GM13976 (cell line): ENCODE measurements around the gene IMMP2L.

Experiments used
- DNase-seq: peaks from one replicate; pipeline ENCODE4 v3.0.0; 2012; ENCODE audit warnings: low spot score
- in situ Hi-C: fragments of 300-500 bp; cut with MboI; formaldehyde crosslinking; loops from one replicate; pipeline ENCODE4 v1.12.0; 2022; ENCODE audit warnings: low sequenced_read_pairs, mixed read lengths, inconsistent platforms; ENCODE audit not compliant: unreplicated experiment
- TF ChIP-seq, protein P1 (sequence below): IDR thresholded peaks from 2 replicates; pipeline ENCODE4 v1.5.1; 2012; ENCODE audit warnings: borderline replicate concordance, mild to moderate bottlenecking; ENCODE audit not compliant: insufficient read depth; ENCODE audit errors: extremely low read depth, missing control alignments, control extremely low read depth

The IMMP2L gene

DNA sequence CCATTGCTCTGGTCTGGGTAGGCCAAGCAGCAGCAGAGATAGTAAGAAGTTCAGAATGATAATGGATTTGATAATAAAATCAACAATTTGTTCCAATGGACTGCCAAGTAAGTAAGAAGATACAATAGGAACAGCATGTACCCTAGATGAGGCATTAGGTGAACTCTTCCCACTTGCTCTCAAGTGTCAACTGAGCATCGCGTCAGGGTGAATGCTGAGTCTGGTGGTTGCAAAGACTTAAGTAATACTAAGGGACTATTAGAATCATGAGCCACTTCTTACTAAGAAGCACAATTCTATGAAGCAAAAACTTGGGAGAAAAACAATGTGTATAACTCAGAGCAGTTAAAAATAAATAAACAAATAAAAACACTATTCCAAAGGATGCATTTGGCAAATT is 416.8 kb downstream of the IMMP2L start:
- in situ Hi-C loops, result no loop called here
- TF ChIP-seq, protein P1, sequence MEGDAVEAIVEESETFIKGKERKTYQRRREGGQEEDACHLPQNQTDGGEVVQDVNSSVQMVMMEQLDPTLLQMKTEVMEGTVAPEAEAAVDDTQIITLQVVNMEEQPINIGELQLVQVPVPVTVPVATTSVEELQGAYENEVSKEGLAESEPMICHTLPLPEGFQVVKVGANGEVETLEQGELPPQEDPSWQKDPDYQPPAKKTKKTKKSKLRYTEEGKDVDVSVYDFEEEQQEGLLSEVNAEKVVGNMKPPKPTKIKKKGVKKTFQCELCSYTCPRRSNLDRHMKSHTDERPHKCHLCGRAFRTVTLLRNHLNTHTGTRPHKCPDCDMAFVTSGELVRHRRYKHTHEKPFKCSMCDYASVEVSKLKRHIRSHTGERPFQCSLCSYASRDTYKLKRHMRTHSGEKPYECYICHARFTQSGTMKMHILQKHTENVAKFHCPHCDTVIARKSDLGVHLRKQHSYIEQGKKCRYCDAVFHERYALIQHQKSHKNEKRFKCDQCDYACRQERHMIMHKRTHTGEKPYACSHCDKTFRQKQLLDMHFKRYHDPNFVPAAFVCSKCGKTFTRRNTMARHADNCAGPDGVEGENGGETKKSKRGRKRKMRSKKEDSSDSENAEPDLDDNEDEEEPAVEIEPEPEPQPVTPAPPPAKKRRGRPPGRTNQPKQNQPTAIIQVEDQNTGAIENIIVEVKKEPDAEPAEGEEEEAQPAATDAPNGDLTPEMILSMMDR, result no peak
- no peak for DNase-seq

DNA sequence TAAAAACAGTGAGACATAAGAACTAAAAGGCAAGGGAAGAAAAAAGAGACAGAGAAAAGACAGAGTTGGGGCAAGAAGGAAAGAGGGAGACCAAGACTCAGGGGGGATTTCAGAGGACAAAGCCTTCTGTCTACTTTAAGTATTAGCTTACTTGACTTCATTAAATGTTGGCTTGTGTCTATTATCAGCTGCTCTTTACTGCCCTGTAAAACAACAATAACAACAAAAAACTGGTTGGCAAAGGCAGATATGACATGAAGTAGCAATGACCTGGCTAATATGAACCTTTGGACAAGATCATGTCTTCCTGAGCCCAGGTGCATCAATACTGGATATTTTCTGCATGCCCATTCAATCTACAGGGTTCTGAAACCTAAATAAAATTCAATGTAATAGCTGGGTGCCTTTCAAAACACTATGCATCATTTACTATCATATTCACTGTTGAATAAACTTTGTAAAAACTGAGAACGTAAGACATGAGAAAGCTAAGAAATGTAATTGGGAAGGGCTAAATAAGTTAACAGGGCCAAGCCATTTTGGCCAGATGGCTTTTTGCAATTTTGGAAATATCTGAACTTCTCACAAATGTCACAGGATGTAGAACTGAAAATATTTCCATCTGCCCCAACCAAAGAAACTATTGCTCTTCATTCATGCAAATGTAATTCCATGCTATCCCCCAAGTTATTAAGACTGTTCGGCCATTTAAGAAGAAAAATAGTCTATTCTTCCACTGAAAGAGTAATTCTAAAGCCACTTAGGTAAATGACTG is 422.0 kb downstream of the IMMP2L start:
- in situ Hi-C loops, result no loop called here
- DNase-seq, result no peak
- TF ChIP-seq, protein P1, result no peak

DNA sequence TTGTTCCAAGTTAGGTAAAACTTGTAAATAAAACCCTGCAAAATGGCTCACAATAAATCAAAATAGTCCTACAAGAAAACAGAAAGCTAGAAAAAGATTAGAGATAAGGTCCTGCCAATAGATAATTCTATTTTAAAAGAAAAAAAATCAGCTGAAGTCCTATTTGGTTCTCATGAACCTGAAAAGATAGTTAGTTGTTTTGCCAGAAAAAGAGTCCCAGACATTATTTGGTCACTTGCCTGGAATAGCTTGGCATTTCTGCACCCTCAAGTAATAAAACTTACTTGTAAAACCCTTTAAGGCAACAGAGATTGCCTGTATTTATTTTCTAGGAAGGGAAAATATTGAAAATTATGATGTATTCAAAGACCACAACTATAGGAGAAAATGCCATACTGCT is 423.7 kb downstream of the IMMP2L start:
- TF ChIP-seq, protein P1, result no peak
- in situ Hi-C loops, result no loop called here
- DNase-seq, result no peak

DNA sequence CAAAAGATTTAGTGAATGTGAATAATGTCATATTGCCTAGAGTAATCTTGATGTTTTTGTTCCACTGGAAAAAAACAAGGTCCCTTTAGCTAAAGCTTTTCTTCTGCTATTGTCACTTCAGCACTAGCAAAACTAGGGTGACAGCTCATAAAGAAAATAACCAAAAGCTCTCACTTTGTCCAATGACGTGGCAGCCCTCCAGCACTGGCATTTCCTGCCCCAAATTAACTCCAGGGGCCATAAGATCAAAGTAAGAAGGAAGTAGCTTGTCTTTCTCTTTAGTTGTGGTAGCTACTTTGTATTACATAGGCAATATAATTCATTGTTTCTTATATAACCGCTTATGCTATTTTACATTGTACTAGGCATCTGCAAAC is 424.1 kb downstream of the IMMP2L start:
- TF ChIP-seq, protein P1, result no peak
- in situ Hi-C loops, result no loop called here
- DNase-seq, result peak; percentile 13

DNA sequence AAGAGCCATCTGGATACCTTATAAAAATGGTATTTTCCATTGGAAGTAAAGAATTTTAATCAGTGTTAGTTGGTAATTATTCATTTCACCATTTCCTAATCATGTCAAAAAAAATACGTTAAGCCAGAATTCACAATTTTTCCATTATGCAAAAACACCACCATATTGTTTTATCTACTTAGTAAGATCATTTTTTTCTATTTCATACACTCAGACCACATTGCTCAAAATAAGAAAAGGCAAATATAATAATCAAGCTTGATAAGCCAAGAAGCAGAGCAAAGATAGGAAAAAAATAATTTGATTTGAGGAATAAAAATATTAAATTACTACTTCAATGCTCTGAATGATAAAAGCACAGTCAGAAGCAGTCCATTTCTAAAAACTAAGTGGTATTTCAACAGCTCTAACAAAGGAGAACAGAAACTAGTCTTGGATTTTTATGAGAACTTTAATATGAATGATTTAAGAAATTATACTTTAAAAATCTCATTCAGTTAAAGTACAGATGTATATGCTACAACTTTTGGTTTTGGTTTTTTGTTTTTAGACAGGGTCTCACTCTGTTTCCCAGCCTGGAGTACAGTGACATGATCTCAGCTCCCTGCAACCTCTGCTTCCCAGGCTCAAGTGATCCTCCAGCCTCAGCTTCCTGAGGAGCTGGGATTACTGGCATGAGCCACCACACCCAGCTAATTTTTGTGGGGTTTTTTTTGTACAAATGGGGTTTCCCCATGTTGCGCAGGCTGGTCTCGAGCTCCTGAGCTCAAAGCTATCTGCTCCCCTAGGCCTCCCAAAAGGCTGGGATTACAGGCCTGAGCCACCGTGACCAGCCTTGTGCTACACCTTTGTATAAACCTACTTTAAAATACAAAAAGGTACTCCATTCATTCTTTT is 424.7 kb downstream of the IMMP2L start:
- no peak for DNase-seq
- in situ Hi-C loops, result no loop called here
- TF ChIP-seq, protein P1, result no peak

DNA sequence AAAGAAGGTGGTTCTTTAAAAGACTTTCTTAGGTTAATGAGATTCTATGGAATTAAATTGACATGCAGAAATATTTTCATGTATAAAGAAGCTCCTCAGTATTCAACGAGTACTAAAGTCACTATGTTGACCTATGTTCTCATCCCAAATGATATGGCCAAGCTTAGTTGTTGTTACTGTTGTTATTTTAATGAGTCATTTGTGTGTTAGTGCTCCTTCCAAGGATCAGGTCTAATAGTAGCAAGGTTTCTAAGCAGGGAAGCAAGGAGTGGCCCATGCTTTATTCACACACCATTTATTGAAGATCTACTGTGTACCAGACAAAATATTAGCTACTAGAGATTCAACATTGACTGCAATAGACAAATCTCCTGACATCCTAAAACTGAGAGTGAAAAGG is 429.5 kb downstream of the IMMP2L start:
- no peak for DNase-seq
- in situ Hi-C loops, result no loop called here
- TF ChIP-seq, protein P1, result no peak
